Stimulated activated naive CD4-positive, alpha-beta T cell (primary cell): ENCODE measurements around the gene SLC66A3.
A peak's percentile ranks its signal among the peaks of the same experiment; 100 is the strongest.

Experiments
- DNase-seq, 6 experiments: peaks; one replicate each; lab custom pipeline; 2025; lab: John Stamatoyannopoulos, UW

Gene SLC66A3

DNA sequence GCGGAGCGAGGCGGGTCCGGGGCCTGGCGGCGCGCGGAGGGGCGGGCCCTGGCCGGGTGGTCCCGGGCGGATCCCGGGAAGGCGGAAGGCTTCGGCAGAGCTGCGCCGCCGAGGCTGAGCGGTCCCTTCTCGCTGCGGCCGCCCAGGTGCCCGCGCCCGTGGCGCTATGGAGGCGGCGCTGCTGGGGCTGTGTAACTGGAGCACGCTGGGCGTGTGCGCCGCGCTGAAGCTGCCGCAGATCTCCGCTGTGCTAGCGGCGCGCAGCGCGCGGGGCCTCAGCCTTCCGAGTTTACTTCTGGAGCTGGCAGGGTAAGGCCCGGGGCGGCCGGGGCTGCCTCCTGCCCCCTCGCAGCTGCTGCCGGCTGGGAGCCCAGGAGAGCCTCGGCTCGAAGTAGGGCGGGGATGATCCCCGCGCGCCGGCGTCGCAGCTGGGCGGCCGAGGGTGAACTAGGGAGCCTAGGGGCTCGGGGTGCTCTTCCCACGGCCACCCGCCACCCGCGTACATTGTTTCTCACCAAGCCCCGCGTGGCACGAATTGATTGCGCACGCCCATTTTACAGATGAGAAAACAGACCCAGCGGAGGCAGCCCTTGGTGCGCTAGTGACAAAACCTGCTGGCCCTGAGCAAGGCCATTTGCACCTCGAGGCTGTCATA is at the start of gene SLC66A3:
Gene SLC66A3 (plus strand): TSS at position 87 of the 655 bp plus-strand sequence. CDS start 80 bp downstream, at position 167.
- DNase-seq, result peak in 4 of 6 experiments; percentile 87 to 97 (median 93)

GRCh38 chr2:11109002-11109401 is 46.3 kb upstream of the SLC66A3 start:
- no peak for DNase-seq

DNA sequence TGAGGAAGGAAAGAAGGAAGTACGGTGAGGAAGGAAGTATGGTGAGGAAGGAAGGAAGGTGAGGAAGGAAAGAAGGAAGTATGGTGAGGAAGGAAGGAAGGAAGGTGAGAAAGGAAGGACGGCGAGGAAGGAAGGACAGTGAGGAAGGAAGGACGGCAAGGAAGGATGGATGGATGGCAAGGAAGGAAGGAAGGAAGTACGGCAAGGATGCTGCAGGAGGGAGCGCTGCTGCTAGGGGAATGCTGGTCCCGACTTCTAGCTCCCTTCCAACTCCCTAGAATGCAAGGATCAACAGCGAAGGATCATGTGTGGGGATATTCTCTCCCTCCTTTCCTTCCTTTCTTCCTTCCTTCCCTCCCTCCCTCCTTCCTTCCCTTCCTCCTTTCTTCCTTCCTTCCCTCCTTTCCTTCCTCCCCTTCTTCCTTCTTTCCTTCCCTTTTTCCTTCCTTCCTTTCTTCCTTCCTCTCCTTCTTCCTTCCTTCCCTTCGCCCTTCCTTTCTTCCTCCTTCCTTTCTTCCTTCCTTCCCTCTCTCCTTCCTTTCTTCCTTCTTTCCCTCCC is 42.3 kb upstream of the SLC66A3 start:
- DNase-seq, result no peak

- DNase-seq, result no peak
Observed at GRCh38 chr2:11117776-11118175, 37.5 kb upstream of the SLC66A3 start.

- no peak for DNase-seq
Observed at GRCh38 chr2:11118761-11119160, 36.5 kb upstream of the SLC66A3 start.

DNA sequence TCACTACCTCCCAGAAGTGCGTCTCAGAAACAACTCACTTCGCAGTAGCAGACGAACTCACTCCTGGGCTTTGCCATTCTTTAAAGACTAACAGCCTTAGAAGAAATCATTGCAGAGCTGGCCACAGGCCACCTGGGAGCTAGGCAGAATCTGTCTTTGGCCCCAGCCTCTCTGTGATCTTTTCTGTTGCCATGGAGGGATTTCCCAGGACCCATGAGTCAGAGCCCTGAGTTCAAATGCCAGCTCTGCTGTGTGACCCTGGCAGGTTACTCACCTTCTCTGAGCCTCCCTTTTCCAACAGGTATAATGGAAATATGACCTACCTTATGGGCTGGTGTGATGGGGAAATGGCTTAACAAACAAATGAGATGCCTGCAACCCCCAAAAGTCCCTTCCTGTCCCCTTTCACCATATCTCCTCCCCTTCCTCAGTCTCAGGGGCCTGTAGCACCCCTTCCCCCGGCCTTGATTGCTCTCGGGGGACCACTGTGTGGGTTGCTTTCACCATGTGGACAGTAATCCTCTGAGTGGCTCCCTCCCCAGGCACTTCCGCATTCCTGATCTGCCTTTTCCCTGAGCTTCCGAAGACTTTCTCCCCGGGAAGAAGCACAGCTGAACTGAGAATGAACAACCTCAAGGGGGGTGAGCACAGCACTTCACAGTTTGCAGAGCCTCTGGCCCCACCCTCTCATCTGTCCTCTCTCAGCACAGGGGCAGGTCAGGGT is 34.0 kb upstream of the SLC66A3 start:
- no peak for DNase-seq

DNA sequence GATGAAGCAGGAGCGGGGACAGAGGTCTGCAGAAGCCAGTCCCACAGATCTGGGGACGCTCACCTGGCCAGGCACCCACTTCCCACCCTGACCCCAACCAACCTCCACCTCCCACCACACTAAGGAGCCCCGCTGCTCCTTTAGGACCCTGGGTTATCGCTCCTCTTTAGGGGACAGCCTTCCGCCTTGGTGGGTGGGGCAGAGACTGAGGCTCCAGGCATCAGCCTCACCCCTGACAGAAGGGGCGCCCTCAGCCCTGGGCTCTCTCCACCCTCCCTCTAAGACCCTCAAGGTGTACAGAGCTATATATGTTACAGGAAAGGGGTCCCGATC is 33.5 kb upstream of the SLC66A3 start:
- DNase-seq, result no peak

DNA sequence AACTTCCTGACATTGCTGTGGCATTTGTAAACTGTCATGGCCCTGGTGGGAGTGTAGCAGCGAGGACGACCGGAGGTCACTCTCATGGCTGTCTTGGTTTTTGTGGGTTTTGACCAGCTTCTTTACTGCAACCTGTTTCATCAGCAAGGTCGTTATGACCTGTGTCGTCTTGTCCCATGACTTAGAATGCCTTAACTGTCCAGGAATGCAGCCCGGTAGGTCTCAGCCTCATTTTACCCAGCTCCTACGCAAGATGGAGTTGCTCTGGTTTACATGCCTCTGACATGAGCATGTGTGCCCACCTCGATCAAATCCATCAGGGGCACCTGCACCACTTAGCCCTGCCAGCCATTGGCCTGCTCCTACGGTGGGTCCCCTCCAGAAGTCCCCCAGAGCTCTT is 32.9 kb upstream of the SLC66A3 start:
- DNase-seq, result no peak

DNA sequence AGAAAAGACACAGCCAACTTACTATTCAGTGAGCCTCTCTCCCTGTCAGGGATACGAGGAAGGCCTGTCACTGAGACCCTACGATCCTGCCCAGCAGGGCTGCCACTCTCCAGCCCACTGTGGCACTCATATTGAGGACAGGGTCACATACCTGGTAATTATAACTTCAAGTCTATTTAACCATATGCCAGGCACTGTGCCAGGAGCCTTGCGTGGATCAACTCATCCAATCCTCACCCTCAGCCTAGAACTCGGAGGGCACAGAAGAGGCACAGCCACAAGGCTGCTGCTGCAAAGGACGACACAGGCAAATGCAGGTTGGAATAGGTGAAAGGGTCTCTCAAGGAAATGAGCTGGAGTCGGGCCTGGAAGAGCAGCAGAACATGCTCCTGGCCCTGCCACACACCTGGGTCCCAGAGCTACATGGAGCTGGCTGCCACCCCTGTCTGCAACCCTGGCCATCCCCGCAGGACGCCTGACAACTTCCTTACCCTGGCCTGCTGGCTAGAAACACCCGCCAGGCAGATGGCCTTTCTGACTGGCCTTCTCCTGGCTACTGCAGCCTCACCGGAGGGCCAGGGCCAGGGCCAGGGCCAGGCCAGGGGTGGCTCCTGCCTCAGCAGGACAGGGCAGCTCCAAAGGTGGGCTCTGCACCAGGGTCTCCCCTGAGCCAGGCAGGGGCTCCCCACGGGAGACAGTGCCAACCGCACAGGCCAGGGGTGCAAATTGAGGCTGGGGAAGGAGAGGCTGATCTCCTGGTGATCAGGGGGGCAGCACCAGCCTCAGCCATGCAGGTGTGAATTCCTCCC is 32.1 kb upstream of the SLC66A3 start:
- no peak for DNase-seq

- DNase-seq, result peak; percentile 22 to 55 (median 32)
Observed at GRCh38 chr2:11123856-11124759, 31.2 kb upstream of the SLC66A3 start.

DNA sequence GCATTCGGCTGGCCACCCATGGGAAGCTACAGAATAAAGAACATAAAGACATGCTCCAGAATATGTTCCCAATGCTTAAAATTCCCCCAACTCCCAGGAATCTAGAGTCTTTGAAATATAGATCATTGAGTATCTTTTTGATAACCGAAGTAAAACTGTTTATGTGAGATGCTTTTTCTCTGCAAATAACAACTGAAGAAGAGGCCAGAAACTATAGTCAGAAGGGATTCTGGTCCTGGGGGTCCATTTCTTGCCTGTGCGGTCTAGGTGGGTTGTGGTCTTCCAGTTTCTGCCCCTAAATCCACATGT is 30.6 kb upstream of the SLC66A3 start:
- no peak for DNase-seq

GRCh38 chr2:11127761-11128160 is 27.5 kb upstream of the SLC66A3 start:
- DNase-seq, result no peak

DNA sequence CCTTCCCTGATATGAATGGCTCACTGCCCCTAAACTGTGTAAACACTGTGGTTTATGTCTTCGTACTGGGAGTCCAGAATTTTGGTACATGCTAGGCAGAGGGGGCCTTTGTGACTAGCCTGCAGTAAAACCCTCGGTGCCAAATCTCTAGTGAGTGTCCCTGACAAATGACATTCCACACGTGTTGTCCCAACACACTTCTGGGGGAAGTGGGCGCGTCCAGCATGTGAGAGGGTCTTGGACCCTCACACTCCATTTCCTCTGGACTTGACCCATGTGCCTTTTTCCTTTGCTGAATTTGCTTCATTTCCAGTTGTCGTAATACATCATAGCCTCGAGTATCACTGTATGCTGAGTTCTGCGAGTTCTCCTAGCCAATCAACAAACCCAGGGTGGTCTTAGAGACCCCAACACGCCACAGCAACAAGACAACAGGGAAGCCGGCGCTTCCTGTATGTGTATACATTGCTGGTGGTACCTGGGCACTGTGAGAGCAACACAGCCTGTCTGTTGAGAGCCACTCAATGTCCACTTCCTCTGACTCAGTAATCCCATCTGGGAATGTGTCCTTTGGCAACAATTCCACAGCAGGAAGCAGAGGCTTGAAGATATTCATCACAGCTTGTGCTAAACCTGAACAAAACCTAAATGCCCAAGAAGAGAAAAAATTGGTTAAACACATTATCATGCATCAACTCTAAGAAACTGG is 26.9 kb upstream of the SLC66A3 start:
- DNase-seq, result no peak

DNA sequence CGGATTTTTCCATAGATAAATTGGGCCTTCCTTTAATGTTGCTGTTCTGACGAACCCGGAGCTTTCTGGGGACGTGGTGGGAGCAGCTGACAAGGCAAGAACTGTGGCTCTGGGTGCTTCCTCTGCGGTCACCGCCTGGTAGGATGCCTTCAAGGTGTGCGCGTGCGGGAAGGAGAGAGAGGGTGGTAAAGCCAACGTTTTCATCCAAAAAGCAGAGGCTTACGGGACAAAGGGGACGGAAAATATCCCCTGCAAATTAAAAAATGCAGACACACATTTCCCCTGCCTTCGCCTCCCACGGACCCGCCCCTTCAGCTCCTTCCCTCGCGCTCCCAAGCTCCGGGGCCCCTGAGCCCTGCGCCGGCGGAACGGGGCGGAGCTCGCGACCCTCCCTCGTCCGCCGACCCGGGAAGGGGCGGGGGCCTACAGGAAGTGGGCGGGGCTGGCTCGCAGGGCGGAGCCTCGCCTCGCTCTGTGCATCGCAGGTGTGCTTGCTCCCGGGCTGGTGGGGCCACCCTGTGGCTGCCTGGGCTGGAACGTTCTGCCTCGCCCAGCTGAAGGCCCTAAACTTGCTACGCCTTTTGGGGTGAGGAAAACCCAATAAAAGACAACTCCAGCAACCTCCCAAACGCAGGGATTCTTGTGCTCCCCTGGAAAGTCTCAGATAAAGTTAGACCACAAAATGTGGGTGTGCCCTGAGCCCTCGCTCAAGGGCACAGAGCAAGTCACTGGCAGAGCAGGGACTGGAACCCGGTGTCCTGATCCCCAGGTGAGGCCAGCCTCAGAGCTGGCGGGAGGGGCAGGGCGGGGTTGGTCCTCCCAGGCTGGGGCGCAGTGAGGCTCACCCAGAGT is 25.4 kb upstream of the SLC66A3 start:
- DNase-seq, result peak; percentile 74 to 91 (median 84)

- no peak for DNase-seq
Observed at GRCh38 chr2:11131166-11131920, 23.9 kb upstream of the SLC66A3 start.

- peak in 1 of 6 experiments; percentile 17 for DNase-seq
Observed at GRCh38 chr2:11132036-11132671, 23.1 kb upstream of the SLC66A3 start.

DNA sequence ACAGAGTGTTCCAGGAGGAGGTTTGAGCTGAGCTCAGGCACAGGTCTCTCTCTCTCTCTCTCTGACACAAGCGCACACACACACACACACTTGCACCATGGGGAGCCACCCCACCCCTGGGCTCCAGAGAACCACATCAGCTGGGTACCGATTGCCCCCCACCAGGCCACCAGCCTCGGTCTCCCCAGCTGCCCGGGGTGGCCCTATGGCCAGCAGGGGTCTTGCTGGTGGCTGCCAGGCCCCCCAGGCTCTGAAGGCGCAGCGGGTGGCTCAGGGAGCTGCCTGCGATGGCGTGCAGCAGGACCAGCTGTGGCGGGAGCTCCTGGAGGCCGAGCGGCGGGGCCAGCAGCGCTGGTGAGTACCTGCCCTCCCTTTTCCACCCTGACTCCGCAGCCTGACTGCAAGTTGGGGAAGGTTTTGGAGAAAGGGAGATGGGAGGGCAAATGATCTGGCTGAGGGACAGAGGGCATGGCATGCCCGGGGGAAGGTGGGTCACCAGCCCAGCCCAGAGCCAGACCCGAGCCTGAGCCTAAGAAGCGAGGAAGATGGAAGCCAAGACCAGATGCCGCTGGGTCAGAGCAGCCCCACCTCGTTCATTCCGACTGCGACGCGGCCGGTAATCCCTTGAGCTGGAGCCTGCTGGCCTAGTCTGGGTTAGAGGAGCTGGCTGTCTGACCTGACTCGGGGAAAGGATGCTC is 21.9 kb upstream of the SLC66A3 start:
- no peak for DNase-seq

- DNase-seq, result no peak
Observed at GRCh38 chr2:11133936-11134320, 21.3 kb upstream of the SLC66A3 start.
